ENCODE data around the gene ALOX12B.

- no peak for TF ChIP-seq CTCF (IDR thresholded peaks at IDR 0.05; ENCODE audit: insufficient read depth, low read length, poor library complexity, severe bottlenecking)
- TF ChIP-seq EZH2phosphoT487 (conservative IDR thresholded peaks at IDR 0.05; ENCODE audit: low read length), result no peak
Observed at GRCh38 chr17:8051831-8052230, 35.7 kb downstream of the ALOX12B start.
